Measurements from ENCODE around the gene KCTD11. TPM values are rescaled to one million over a fixed set of nuclear protein-coding genes. Genes with fewer than 3 reads are reported as not detected.
A peak's percentile ranks its signal among the peaks of the same experiment; 100 is the strongest.

Gene KCTD11
- total and polyA plus RNA-seq, 2 of the 13 experiments (the other 11 are each of a cell fraction or from before 2014, with no cell fraction given), result 1.6 to 2.6 TPM

DNA sequence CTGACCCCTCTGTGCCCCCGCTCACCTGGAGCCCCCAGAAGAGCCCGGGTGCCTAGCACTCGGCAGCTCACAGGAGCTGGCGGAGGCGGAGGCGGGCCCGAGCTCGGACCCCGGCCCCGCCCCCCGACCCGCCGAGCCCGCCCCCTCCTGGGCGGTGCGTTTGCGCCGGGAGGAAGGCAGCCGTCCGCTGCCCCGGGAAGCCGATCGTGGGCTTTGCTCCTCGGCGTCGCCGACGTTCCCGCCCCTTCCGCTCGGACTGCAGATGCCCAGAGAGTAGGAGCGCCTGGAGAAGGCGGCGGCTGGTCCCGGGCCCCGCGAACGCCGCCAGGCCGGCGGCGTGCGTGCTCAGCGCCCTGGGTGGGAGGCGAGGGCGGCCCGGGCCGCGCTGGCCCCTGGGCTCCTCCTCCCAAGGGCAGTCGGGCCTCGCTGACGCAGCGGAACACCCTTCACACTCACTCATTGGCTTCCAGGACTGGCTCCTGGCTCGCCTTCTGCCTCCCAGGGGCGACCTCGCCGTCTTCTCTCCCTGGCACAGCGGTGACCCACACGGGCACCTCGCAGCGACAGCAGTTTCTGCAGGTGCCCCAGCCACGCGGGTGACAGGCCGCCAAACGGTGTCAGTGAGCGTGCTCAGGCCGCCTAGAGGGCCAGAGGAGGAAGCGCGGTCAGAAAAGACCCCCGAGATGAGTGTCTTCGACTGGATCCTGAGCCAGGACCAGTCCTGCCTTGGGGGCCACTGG lies 42.7 kb downstream of the KCTD11 start, which contains the start of gene PLSCR3 (continued):
- TF ChIP-seq HMGXB4 (CRISPR knock-in tag; IDR thresholded peaks at IDR 0.05; ENCODE audit: borderline replicate concordance in 1 of 2, low read depth in 1 of 2), result peak in 1 of 2 experiments; percentile 55; a peak in 2 of 4 replicates
- peak; percentile 49; the same call in 1 of the 2 replicates for TF ChIP-seq ZFP90 (CRISPR knock-in tag; IDR thresholded peaks at IDR 0.05; ENCODE audit: borderline replicate concordance)
- TF ChIP-seq, protein P1, sequence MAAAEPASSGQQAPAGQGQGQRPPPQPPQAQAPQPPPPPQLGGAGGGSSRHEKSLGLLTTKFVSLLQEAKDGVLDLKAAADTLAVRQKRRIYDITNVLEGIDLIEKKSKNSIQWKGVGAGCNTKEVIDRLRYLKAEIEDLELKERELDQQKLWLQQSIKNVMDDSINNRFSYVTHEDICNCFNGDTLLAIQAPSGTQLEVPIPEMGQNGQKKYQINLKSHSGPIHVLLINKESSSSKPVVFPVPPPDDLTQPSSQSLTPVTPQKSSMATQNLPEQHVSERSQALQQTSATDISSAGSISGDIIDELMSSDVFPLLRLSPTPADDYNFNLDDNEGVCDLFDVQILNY (CRISPR knock-in tag; conservative IDR thresholded peaks at IDR 0.05), result no peak
- TF ChIP-seq ZNF431 (CRISPR knock-in tag; IDR thresholded peaks at IDR 0.05; ENCODE audit: borderline replicate concordance, low read depth), result peak; percentile 88
- no peak for TF ChIP-seq ZEB1 (IDR thresholded peaks at IDR 0.05; ENCODE audit: insufficient replicate concordance, low read depth)
- no peak for TF ChIP-seq DMTF1 (CRISPR knock-in tag; IDR thresholded peaks at IDR 0.05)
- no peak for TF ChIP-seq TEAD3 (CRISPR knock-in tag; optimal IDR thresholded peaks at IDR 0.05; ENCODE audit: borderline replicate concordance)
- no peak for TF ChIP-seq NR2F6 (IDR thresholded peaks at IDR 0.05)
- TF ChIP-seq NR2F6 (CRISPR knock-in tag; IDR thresholded peaks at IDR 0.05), result no peak
- peak; percentile 57 for TF ChIP-seq SP2 (CRISPR knock-in tag; IDR thresholded peaks at IDR 0.05)
- peak; percentile 70 for TF ChIP-seq YY1 (IDR thresholded peaks at IDR 0.05; ENCODE audit: insufficient read depth, insufficient replicate concordance, low read depth, low read length)
- no peak for TF ChIP-seq ZNF10 (CRISPR knock-in tag; IDR thresholded peaks at IDR 0.05; ENCODE audit: borderline replicate concordance, low read depth)
- peak; percentile 49; the same call in 1 of the 2 replicates for TF ChIP-seq HOXA3 (CRISPR knock-in tag; IDR thresholded peaks at IDR 0.05)
- TF ChIP-seq, protein P2, sequence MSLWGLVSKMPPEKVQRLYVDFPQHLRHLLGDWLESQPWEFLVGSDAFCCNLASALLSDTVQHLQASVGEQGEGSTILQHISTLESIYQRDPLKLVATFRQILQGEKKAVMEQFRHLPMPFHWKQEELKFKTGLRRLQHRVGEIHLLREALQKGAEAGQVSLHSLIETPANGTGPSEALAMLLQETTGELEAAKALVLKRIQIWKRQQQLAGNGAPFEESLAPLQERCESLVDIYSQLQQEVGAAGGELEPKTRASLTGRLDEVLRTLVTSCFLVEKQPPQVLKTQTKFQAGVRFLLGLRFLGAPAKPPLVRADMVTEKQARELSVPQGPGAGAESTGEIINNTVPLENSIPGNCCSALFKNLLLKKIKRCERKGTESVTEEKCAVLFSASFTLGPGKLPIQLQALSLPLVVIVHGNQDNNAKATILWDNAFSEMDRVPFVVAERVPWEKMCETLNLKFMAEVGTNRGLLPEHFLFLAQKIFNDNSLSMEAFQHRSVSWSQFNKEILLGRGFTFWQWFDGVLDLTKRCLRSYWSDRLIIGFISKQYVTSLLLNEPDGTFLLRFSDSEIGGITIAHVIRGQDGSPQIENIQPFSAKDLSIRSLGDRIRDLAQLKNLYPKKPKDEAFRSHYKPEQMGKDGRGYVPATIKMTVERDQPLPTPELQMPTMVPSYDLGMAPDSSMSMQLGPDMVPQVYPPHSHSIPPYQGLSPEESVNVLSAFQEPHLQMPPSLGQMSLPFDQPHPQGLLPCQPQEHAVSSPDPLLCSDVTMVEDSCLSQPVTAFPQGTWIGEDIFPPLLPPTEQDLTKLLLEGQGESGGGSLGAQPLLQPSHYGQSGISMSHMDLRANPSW (CRISPR knock-in tag; IDR thresholded peaks at IDR 0.05; ENCODE audit: borderline replicate concordance), result peak; percentile 51; the same call in 1 of the 2 replicates
- 0 out of 2 replicates have a peak, but pooled peaks have one; percentile 65 for TF ChIP-seq HES4 (CRISPR knock-in tag; IDR thresholded peaks at IDR 0.05; ENCODE audit: borderline replicate concordance)
- TF ChIP-seq, protein P3, sequence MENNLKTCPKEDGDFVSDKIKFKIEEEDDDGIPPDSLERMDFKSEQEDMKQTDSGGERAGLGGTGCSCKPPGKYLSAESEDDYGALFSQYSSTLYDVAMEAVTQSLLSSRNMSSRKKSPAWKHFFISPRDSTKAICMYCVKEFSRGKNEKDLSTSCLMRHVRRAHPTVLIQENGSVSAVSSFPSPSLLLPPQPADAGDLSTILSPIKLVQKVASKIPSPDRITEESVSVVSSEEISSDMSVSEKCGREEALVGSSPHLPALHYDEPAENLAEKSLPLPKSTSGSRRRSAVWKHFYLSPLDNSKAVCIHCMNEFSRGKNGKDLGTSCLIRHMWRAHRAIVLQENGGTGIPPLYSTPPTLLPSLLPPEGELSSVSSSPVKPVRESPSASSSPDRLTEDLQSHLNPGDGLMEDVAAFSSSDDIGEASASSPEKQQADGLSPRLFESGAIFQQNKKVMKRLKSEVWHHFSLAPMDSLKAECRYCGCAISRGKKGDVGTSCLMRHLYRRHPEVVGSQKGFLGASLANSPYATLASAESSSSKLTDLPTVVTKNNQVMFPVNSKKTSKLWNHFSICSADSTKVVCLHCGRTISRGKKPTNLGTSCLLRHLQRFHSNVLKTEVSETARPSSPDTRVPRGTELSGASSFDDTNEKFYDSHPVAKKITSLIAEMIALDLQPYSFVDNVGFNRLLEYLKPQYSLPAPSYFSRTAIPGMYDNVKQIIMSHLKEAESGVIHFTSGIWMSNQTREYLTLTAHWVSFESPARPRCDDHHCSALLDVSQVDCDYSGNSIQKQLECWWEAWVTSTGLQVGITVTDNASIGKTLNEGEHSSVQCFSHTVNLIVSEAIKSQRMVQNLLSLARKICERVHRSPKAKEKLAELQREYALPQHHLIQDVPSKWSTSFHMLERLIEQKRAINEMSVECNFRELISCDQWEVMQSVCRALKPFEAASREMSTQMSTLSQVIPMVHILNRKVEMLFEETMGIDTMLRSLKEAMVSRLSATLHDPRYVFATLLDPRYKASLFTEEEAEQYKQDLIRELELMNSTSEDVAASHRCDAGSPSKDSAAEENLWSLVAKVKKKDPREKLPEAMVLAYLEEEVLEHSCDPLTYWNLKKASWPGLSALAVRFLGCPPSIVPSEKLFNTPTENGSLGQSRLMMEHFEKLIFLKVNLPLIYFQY (CRISPR knock-in tag; IDR thresholded peaks at IDR 0.05; ENCODE audit: borderline replicate concordance), result 0 out of 2 replicates have a peak, but pooled peaks have one; percentile 39
